Vagina (tissue), 2 donors: ENCODE data around the gene CSMD2. TPM values are rescaled to one million over a fixed set of nuclear protein-coding genes. Genes with fewer than 3 reads are reported as not detected.
A peak's percentile ranks its signal among the peaks of the same experiment; 100 is the strongest.

Experiments
- DNase-seq, 2 donors: peaks; one replicate each; pipeline ENCODE4 v3.0.0-alpha.2; 2017; ENCODE audit errors: extremely low spot score in 2 of 2
- H3K27ac ChIP-seq: fragments of 200-600 bp; sonication (generic); one replicate; pipeline ENCODE4 v1.5.1; 2019
- H3K27me3 ChIP-seq: fragments of 200-600 bp; sonication (generic); one replicate; pipeline ENCODE4 v1.5.1; 2019
- H3K36me3 ChIP-seq, 2 donors: fragments of 200-600 bp; sonication (generic); one replicate each; pipeline ENCODE4 v1.5.1; 2017 to 2019
- H3K4me1 ChIP-seq: fragments of 200-600 bp; sonication (generic); one replicate; pipeline ENCODE4 v1.5.1; 2019
- H3K4me3 ChIP-seq, 2 donors: fragments of 200-600 bp; sonication (generic); 1 replicate in 1 of 2; 2 replicates in 1 of 2; pipeline ENCODE4 v1.5.1; 2016 to 2019
- H3K9me3 ChIP-seq: fragments of 200-600 bp; sonication (generic); one replicate; pipeline ENCODE4 v1.5.1; 2019
- POLR2A ChIP-seq, 2 donors: fragments of 450-650 bp; IDR thresholded peaks; one replicate each; pipeline ENCODE4 v1.6.1; 2017; ENCODE audit warnings: antibody characterized with exemption in 2 of 2, mild to moderate bottlenecking in 2 of 2, moderate library complexity in 2 of 2
- POLR2AphosphoS5 ChIP-seq, 2 donors: sonication (generic); formaldehyde crosslinking; IDR thresholded peaks; one replicate each; pipeline ENCODE4 v1.9.0; 2017; ENCODE audit warnings: antibody characterized with exemption in 2 of 2, mild to moderate bottlenecking in 2 of 2, low read depth in 1 of 2; ENCODE audit not compliant: insufficient read depth in 1 of 2
- intact Hi-C: fragments of 100-400 bp; cut with DNase I; formaldehyde crosslinking; loops from one replicate; pipeline ENCODE4 v1.15.1; 2023
- total RNA-seq: library from RNA; depleted of rRNA; stranded (reverse); fragments of >200 nt; gene quantifications from one replicate; pipeline ENCODE4 v1.2.3, GENCODE V29; 2016
- TF ChIP-seq, protein P1 (sequence below), 3 experiments: fragments of 450-650 bp in 2 of 3; fragments of 200-600 bp in 1 of 3; sonication (generic) in 1 of 3; IDR thresholded peaks; one replicate each; pipeline ENCODE4 v1.5.1; 2017 to 2019; ENCODE audit warnings: antibody characterized with exemption in 3 of 3, mild to moderate bottlenecking in 2 of 3, moderate library complexity in 2 of 3

The CSMD2 gene
- total RNA-seq, 1 donor from 2014 or later: 0.25 TPM

DNA sequence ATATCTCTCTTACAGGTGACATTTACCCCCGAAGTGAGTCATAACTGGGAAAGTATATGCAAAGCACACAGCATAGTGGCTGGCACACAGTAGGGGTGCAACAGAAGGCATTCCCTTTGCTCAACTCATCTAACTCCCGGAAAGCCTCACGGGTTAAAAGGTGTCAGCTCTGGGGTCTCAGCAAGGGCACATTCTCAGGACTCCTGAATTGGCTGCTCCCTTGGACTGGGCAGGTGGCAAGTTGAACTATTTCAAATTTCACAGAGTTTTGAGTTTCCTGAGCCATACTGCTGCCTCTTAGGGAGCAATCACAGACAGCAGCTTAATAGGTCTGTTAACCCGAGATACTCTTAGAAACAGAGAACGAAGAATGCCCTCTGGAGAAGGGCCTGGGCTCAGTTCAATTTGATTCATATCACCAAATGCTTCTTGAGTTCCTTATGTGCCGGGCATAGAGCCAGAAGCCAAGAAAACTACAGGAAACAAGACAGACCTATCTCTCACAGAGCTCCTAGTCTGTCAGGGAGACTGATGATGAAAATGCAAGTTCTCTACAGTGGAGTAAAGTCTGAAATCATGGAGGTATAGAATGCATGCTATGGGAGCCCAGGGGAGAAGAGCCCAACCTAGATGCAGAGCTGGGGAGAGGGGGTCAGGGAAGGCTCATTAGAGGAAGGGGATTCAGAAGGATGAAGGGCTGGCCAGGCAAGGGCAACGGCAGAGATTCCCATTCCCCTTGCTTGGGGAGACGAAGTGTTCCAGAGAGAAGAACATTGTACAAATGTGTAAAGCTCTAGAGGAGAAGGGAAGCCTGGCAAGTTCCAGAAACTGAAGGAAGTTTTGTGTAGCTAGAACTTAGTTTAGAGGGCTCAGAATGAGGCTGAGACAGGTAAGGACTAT lies 445.0 kb downstream of the CSMD2 start:
- Histone ChIP-seq H3K4me3 (no peak overlapping the region), H3K9me3 (no peaks in the 10 kb centered on the region), H3K4me1 (no peaks in the 10 kb centered on the region), H3K27ac (no peak overlapping the region), H3K27me3 (no peaks in the 10 kb centered on the region), H3K36me3 (no peaks in the 10 kb centered on the region)
- intact Hi-C loops: no loop called here
- no peak for TF ChIP-seq POLR2AphosphoS5 (IDR thresholded peaks at IDR 0.05; ENCODE audit: insufficient read depth in 1 of 2, low read depth in 1 of 2)
- TF ChIP-seq, protein P1, sequence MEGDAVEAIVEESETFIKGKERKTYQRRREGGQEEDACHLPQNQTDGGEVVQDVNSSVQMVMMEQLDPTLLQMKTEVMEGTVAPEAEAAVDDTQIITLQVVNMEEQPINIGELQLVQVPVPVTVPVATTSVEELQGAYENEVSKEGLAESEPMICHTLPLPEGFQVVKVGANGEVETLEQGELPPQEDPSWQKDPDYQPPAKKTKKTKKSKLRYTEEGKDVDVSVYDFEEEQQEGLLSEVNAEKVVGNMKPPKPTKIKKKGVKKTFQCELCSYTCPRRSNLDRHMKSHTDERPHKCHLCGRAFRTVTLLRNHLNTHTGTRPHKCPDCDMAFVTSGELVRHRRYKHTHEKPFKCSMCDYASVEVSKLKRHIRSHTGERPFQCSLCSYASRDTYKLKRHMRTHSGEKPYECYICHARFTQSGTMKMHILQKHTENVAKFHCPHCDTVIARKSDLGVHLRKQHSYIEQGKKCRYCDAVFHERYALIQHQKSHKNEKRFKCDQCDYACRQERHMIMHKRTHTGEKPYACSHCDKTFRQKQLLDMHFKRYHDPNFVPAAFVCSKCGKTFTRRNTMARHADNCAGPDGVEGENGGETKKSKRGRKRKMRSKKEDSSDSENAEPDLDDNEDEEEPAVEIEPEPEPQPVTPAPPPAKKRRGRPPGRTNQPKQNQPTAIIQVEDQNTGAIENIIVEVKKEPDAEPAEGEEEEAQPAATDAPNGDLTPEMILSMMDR (IDR thresholded peaks at IDR 0.05): no peak
- no peak for TF ChIP-seq POLR2A (IDR thresholded peaks at IDR 0.05)
- DNase-seq: peak; percentile 40 to 61

DNA sequence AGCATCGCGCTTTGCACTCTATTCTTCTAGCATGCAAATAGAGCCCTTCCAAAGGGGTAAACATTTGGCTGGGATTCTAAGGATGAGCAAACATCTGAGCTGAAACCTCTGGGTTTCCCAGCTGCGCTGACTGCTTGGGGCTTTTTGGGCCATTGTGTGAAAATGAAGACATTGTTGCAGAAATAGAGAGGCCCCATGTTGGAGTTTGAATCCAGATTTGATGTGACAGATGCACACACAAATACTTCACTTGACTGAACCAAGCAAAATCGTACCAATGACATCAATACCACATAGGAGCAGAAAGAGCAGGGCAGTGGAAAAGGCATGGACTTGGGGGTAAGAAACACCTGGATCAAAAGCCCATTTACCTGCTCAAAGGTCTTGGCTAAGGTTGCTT lies 445.7 kb downstream of the CSMD2 start:
- no peak overlapping the region for H3K4me3 ChIP-seq
- DNase-seq: peak; percentile 40 to 42
- intact Hi-C loops: no loop called here

DNA sequence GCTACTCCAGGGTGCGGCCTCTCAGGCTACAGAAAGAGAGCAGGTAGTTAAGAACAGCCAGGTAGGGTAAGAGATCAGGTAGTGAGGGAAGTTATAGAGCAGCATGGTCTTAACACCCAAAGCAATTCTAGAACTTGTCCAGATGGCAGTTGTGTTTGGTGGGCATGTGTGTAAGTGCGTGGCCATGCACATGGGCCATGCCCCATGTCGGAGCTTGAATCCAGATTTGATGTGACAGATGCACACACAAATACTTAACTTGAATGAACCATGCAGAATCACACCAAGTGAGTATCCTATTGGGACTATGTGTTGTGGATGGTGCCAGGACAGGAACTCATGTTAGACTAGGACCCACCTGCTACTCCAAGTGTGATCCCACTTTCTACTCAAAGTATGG lies 446.8 kb downstream of the CSMD2 start:
- Histone ChIP-seq H3K27me3 (no peaks in the 10 kb centered on the region), H3K4me3 (no peak overlapping the region), H3K4me1 (no peaks in the 10 kb centered on the region), H3K9me3 (no peaks in the 10 kb centered on the region), H3K27ac (no peak overlapping the region), H3K36me3 (no peaks in the 10 kb centered on the region)
- TF ChIP-seq POLR2A (IDR thresholded peaks at IDR 0.05) (no peak), POLR2AphosphoS5 (IDR thresholded peaks at IDR 0.05; ENCODE audit: insufficient read depth in 1 of 2, low read depth in 1 of 2) (no peak)
- TF ChIP-seq, protein P1 (IDR thresholded peaks at IDR 0.05): no peak
- intact Hi-C loops: no loop called here
- peak; percentile 43 to 54 for DNase-seq

More for the DNA sequence above, 445.7 kb downstream of the CSMD2 start:
- H3K36me3 ChIP-seq: no peaks in the 10 kb centered on the region
- TF ChIP-seq, protein P1 (IDR thresholded peaks at IDR 0.05): no peak
- no peak for TF ChIP-seq POLR2AphosphoS5 (IDR thresholded peaks at IDR 0.05; ENCODE audit: insufficient read depth in 1 of 2, low read depth in 1 of 2)
- no peak for TF ChIP-seq POLR2A (IDR thresholded peaks at IDR 0.05)
- no peaks in the 10 kb centered on the region for H3K9me3 ChIP-seq
- H3K27ac ChIP-seq: no peak overlapping the region
- H3K4me1 ChIP-seq: no peaks in the 10 kb centered on the region
- H3K27me3 ChIP-seq: no peaks in the 10 kb centered on the region

DNA sequence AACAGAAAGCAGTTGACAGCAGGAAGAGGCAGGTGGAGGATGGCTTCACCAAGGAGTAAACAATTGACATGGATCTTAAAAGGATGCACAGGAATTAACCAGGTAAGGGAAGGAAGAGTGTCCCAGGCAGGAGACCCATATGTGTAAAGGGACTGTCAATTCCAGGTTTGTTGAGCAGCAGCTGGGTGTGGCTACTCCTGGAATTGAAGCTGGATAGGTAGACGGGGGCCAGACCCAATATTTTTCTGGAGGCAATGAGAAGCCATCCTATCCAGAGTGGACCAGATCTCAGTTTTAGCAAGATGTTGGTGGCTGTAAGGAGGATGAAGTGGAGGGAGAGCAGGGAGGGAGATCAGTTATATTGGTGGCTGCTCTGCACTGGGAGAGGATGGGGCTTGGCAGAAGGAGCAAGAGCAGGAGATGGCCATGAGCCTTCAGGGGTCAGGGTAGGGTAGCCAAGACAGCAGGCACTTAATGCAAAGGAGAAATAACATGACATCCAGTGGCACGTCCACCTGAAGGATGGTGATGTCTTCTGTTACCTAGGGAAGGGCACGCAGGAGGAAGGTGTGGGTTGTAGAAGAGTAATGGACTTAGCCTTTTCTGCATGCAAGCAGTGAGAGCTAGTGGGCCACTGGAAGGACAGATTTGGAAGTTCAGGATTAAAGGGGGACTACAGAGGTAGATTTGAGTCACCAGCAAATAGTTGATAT lies 447.9 kb downstream of the CSMD2 start:
- Histone ChIP-seq H3K27me3 (no peaks in the 10 kb centered on the region), H3K4me1 (no peaks in the 10 kb centered on the region), H3K4me3 (no peak overlapping the region), H3K36me3 (no peaks in the 10 kb centered on the region), H3K9me3 (no peaks in the 10 kb centered on the region), H3K27ac (no peak overlapping the region)
- TF ChIP-seq POLR2A (IDR thresholded peaks at IDR 0.05) (no peak), POLR2AphosphoS5 (IDR thresholded peaks at IDR 0.05; ENCODE audit: insufficient read depth in 1 of 2, low read depth in 1 of 2) (no peak)
- TF ChIP-seq, protein P1 (IDR thresholded peaks at IDR 0.05): no peak
- DNase-seq: peak; percentile 58 to 84
- intact Hi-C loops: no loop called here
